DOHH2 (cell line): ENCODE data around the gene RINL.

Source experiments
- CTCF ChIP-seq: fragments of 200-600 bp; sonication (generic); IDR thresholded peaks from one replicate; pipeline ENCODE4 v1.5.1; 2014; ENCODE audit warnings: antibody characterized with exemption, mild to moderate bottlenecking, low read depth, low read length; ENCODE audit not compliant: poor library complexity, severe bottlenecking
- EZH2phosphoT487 ChIP-seq: fragments of 200-600 bp; sonication (generic); IDR thresholded peaks from 2 replicates; pipeline ENCODE4 v1.6.1; 2017; ENCODE audit warnings: borderline replicate concordance, mild to moderate bottlenecking, antibody characterized with exemption, low read length, moderate library complexity, mixed read lengths

- TF ChIP-seq CTCF = no peak
- TF ChIP-seq EZH2phosphoT487 = no peak
Measured at GRCh38 chr19:38915329-38916321, 37.5 kb upstream of the RINL start.
